Measurements from ENCODE around the gene UBA1.

DNA sequence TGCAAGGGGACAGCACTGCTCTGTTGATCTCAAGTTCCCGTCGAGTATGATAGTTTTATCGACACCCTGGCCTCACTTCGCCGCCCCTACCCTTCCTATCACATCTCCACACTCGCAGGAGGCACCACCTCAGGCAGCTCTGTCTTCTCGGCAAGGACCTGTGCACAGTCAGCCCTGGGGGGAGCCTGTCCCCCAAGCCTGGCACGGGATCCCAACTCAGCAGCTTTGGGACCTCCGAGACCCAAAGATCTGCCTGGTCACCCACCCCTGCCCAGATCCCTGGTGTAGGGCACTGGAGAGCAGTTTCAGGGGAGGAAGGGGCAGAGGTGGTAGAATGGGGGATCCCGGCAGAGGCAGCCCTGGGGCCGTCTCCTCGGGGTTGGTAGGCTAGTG is 18.0 kb upstream of the UBA1 start:
- TF ChIP-seq, protein P1, sequence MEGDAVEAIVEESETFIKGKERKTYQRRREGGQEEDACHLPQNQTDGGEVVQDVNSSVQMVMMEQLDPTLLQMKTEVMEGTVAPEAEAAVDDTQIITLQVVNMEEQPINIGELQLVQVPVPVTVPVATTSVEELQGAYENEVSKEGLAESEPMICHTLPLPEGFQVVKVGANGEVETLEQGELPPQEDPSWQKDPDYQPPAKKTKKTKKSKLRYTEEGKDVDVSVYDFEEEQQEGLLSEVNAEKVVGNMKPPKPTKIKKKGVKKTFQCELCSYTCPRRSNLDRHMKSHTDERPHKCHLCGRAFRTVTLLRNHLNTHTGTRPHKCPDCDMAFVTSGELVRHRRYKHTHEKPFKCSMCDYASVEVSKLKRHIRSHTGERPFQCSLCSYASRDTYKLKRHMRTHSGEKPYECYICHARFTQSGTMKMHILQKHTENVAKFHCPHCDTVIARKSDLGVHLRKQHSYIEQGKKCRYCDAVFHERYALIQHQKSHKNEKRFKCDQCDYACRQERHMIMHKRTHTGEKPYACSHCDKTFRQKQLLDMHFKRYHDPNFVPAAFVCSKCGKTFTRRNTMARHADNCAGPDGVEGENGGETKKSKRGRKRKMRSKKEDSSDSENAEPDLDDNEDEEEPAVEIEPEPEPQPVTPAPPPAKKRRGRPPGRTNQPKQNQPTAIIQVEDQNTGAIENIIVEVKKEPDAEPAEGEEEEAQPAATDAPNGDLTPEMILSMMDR (IDR thresholded peaks at IDR 0.05), result no peak
- TF ChIP-seq EP300 (IDR thresholded peaks at IDR 0.05) (no peak), POLR2A (IDR thresholded peaks at IDR 0.05; ENCODE audit: low read depth) (no peak), POLR2AphosphoS5 (IDR thresholded peaks at IDR 0.05) (no peak)

Measured in esophagus muscularis mucosa (tissue), 4 donors.